Measurements from ENCODE around the gene TSC2.

TSC2 gene

DNA sequence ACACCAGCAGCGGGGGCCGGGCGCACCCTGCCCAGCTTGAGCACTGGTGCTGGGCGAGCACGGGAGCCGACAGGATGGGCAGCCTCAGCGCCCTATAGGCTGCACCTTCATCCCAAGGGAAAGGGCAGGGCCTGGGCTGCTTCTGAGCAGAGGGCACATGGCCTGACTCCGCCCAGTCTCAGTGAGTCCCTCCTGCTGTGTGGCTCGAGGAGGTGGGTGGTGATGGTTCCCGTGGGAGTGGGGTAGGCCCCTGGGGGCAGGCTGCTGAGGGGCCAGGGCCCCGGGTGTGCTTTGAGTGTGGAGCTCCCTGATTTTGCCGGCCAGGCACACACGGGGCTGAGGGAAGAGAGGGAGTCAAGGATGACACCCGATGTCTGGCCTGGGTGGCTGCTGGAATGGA lies 37.9 kb downstream of the TSC2 start:
- TF ChIP-seq, protein P1, sequence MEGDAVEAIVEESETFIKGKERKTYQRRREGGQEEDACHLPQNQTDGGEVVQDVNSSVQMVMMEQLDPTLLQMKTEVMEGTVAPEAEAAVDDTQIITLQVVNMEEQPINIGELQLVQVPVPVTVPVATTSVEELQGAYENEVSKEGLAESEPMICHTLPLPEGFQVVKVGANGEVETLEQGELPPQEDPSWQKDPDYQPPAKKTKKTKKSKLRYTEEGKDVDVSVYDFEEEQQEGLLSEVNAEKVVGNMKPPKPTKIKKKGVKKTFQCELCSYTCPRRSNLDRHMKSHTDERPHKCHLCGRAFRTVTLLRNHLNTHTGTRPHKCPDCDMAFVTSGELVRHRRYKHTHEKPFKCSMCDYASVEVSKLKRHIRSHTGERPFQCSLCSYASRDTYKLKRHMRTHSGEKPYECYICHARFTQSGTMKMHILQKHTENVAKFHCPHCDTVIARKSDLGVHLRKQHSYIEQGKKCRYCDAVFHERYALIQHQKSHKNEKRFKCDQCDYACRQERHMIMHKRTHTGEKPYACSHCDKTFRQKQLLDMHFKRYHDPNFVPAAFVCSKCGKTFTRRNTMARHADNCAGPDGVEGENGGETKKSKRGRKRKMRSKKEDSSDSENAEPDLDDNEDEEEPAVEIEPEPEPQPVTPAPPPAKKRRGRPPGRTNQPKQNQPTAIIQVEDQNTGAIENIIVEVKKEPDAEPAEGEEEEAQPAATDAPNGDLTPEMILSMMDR (conservative IDR thresholded peaks at IDR 0.05), result no peak
- no peak for TF ChIP-seq ZFX (IDR thresholded peaks at IDR 0.05)
- H3K27ac ChIP-seq, result peak overlapping the region; percentile 88

DNA sequence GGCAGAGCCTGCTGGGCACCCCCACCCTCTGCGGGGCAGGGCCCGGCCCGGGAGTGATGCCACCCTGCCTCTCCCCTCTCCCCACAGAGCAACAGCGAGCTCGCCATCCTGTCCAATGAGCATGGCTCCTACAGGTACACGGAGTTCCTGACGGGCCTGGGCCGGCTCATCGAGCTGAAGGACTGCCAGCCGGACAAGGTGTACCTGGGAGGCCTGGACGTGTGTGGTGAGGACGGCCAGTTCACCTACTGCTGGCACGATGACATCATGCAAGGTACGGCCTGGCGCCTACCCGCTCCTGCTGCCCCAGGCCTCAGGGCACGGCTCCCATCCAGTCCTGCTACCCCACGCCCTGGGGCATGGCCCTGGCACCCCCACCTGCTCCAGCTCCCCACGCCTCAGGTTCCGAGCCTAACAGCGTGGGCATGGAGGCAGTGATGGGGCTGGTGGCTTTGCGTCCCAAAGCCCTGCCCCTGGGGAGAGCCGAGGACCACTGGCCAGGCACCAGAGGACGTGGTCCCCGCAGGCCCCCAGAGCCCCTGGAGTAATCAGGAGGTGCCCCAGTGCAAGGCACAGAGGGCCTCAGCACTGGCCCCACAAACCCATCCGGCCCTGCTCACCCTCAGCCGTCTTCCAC lies 38.4 kb downstream of the TSC2 start:
- TF ChIP-seq, protein P1 (conservative IDR thresholded peaks at IDR 0.05), result no peak
- TF ChIP-seq ZFX (IDR thresholded peaks at IDR 0.05), result peak; percentile 52; the same call in 1 of the 2 replicates
- peak overlapping the region; percentile 88 for H3K27ac ChIP-seq

DNA sequence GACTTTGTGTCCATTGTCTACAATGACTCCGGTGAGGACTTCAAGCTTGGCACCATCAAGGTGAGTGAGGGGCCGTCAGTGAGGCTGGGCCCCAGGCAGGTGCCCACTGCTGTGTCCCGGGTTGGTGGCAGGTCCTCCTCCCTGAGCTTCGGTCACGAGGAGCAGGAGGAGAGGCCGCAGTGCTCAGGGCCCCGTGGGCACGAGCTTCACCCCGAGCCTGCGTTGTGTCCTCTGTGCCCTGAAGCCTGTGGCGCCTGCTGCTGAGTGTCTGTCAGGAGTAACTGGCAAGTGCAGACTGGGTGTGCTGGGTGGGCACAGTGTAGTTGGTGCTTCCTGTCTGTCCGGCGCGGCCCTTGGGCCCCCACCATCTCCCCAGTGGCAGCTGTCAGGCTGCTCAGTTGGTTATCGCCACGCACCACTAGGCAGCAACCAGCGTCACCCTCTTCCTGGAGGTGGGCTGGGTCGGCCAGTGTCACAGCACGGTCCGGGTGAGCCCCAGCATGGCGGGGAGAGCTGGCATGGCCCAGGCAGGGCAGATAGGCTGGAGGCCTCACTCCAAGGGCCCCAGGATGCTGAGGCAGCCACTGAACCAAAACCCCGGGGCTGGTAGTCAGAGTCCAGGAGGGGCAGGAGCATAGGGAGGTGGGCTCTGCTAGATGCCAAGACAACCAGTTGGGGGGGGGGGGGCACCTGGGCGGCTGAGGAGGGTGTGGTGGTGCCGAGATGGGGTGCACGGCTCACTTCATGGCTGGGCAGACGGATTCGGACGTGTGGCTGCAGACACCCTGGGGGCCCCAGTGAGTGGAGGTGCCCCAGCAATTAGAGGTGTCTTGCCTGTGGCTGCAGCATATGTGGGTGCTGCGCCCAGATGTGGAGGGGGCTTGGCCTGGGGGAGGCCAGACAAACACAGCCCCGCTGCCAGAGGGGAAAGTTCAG lies 39.3 kb downstream of the TSC2 start:
- TF ChIP-seq ZFX (IDR thresholded peaks at IDR 0.05), result no peak
- TF ChIP-seq, protein P1 (conservative IDR thresholded peaks at IDR 0.05), result no peak
- H3K27ac ChIP-seq, result peak overlapping the region; percentile 88

DNA sequence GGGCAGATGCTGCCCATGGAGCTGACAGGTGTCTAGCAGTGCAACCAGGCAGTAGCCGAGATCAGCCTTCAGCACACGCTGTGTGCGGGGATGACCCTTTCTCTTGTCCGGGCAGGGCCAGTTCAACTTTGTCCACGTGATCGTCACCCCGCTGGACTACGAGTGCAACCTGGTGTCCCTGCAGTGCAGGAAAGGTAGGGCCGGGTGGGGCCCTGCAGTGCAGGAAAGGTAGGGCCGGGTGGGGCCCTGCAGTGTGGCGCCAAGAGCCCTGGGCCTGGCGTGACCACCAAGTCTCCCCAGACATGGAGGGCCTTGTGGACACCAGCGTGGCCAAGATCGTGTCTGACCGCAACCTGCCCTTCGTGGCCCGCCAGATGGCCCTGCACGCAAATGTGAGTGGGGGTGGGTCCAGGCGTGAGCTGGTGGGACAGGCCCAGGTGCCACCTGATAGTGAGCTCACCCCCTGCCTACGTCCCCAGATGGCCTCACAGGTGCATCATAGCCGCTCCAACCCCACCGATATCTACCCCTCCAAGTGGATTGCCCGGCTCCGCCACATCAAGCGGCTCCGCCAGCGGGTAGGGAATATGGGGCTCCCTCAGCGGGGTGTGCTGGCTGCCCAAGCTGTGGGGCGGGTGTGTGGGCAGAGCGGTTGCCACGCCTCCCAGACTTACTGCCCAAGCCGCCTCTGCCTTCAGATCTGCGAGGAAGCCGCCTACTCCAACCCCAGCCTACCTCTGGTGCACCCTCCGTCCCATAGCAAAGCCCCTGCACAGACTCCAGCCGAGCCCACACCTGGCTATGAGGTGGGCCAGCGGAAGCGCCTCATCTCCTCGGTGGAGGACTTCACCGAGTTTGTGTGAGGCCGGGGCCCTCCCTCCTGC lies 40.2 kb downstream of the TSC2 start:
- H3K27ac ChIP-seq, result peak overlapping the region; percentile 88; the same call in 1 of the 2 replicates
- TF ChIP-seq, protein P1 (conservative IDR thresholded peaks at IDR 0.05), result no peak
- no peak for TF ChIP-seq ZFX (IDR thresholded peaks at IDR 0.05)

DNA sequence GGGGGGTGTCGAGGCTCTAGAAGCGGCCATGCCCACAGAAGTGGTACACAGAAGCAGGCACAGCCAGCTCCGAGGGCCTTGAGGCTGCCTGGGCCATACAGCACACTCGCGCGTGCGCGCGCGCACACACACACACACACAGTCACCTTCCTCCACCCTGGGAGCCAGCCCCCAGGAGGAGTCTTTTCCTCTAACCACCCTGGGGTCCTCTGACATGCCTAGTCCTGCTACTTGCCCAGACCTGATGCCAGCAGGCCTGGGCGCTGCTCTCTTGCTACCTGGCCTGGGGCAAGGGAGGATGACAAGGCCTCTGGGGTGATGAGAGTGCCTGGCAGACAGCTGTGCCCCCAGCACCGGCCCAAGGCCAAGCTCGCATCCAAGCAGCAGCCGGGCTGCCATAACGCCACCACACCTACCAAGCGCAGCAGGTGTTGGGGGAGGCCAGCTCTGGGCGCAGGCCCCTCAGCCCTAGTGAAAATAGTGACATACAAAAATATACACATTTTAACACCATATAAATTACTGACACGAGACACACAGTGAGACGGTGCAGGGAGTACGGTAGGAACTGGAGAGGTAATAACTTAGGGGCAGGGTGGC lies 41.1 kb downstream of the TSC2 start:
- no peak overlapping the region for H3K27ac ChIP-seq
- TF ChIP-seq ZFX (IDR thresholded peaks at IDR 0.05), result no peak
- TF ChIP-seq, protein P1 (conservative IDR thresholded peaks at IDR 0.05), result no peak

DNA sequence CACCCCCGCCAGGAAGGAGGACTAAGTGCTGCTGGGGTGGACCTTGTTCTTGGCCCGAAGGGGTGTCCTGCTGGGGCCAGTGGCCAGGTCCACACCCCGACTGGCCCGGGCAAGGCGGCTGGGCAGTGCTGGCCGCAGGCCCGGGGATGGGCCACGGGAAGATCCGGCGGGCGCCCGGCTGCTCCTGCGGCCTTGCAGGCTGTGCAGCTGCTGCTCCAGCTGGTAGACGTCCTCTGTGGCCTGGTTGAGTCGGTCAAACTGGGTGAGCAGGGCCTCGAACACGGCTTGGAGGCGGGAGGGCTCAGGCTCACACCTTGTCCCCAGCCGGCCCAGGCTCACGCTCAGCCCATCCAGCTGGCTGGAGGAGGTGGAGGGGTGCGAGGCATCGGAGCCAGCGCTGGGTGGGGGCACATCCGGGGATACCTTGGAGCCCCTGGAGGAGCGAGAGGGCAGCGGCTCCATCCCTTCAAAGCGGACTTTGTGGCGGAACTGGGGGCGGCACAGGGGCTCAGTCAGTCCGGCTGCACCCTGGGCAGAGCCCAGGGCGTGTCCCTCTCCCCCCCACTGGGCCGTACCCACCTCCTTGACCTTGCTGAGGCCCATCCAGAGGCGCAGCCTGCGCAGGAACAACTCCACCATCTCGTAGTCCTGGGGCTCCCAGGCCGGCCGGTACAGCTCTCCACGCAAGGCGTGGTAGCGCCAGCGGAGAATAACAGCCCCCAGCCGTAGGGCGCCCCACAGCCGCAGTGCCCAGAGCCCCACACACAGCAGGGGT lies 42.1 kb downstream of the TSC2 start:
- H3K27ac ChIP-seq, result no peak overlapping the region
- TF ChIP-seq ZFX (IDR thresholded peaks at IDR 0.05), result no peak
- TF ChIP-seq, protein P1 (conservative IDR thresholded peaks at IDR 0.05), result no peak
